ENCODE data around the gene TSPYL4. TPM values are rescaled to one million over a fixed set of nuclear protein-coding genes. Genes with fewer than 3 reads are reported as not detected.

The TSPYL4 gene
- total RNA-seq, 1 donor from 2014 or later = 30.5 TPM

GRCh38 chr6:116208056-116208785 lies 45.7 kb downstream of the TSPYL4 start:
- intact Hi-C loops (cut with micrococcal nuclease) = no loop called here
- Histone ChIP-seq H3K27ac (replicated peaks) (no peak overlapping the region), H3K36me3 (no peaks in the 10 kb centered on the region), H3K9me3 (replicated peaks) (no peaks in the 10 kb centered on the region), H3K27me3 (ENCODE audit: low read depth) (no peaks in the 10 kb centered on the region), H3K4me1 (peaks cover 19% of the 10 kb centered on the region), H3K4me3 (no peak overlapping the region)
- no peak for TF ChIP-seq CTCF (IDR thresholded peaks at IDR 0.05; ENCODE audit: borderline replicate concordance)
- no peak for DNase-seq

GRCh38 chr6:116206231-116206903 lies 47.5 kb downstream of the TSPYL4 start:
- intact Hi-C loops (cut with micrococcal nuclease) = no loop called here
- no peaks in the 10 kb centered on the region for H3K9me3 ChIP-seq (replicated peaks)
- peaks cover 34% of the 10 kb centered on the region for H3K4me1 ChIP-seq
- no peaks in the 10 kb centered on the region for H3K36me3 ChIP-seq
- no peak for TF ChIP-seq CTCF (IDR thresholded peaks at IDR 0.05; ENCODE audit: borderline replicate concordance)
- H3K27me3 ChIP-seq (ENCODE audit: low read depth) = no peaks in the 10 kb centered on the region
- DNase-seq = no peak
- H3K27ac ChIP-seq (replicated peaks) = no peak overlapping the region
- H3K4me3 ChIP-seq = no peak overlapping the region

GRCh38 chr6:116205281-116205680 lies 48.6 kb downstream of the TSPYL4 start:
- TF ChIP-seq CTCF (IDR thresholded peaks at IDR 0.05; ENCODE audit: borderline replicate concordance) = no peak
- intact Hi-C loops (cut with micrococcal nuclease) = no loop called here
- Histone ChIP-seq H3K36me3 (no peaks in the 10 kb centered on the region), H3K27me3 (ENCODE audit: low read depth) (no peaks in the 10 kb centered on the region), H3K27ac (replicated peaks) (no peak overlapping the region), H3K4me1 (peaks cover 28% of the 10 kb centered on the region), H3K9me3 (replicated peaks) (no peaks in the 10 kb centered on the region), H3K4me3 (no peak overlapping the region)
- DNase-seq = no peak

- H3K27ac ChIP-seq (replicated peaks) = no peak overlapping the region
- H3K36me3 ChIP-seq = no peaks in the 10 kb centered on the region
- no peak for TF ChIP-seq CTCF (IDR thresholded peaks at IDR 0.05; ENCODE audit: borderline replicate concordance)
- no peaks in the 10 kb centered on the region for H3K9me3 ChIP-seq (replicated peaks)
- intact Hi-C loops (cut with micrococcal nuclease) = no loop called here
- H3K4me1 ChIP-seq = peaks cover 32% of the 10 kb centered on the region
- H3K4me3 ChIP-seq = no peak overlapping the region
- no peak for DNase-seq
- H3K27me3 ChIP-seq (ENCODE audit: low read depth) = no peaks in the 10 kb centered on the region
Observed at GRCh38 chr6:116201538-116201937, 52.3 kb downstream of the TSPYL4 start.

- Histone ChIP-seq H3K27ac (replicated peaks) (no peak overlapping the region), H3K9me3 (replicated peaks) (no peaks in the 10 kb centered on the region), H3K4me3 (no peak overlapping the region), H3K27me3 (ENCODE audit: low read depth) (no peaks in the 10 kb centered on the region), H3K4me1 (peaks cover 29% of the 10 kb centered on the region), H3K36me3 (no peaks in the 10 kb centered on the region)
- intact Hi-C loops (cut with micrococcal nuclease) = no loop called here
- no peak for DNase-seq
- TF ChIP-seq CTCF (IDR thresholded peaks at IDR 0.05; ENCODE audit: borderline replicate concordance) = no peak
Observed at GRCh38 chr6:116200619-116201249, 53.1 kb downstream of the TSPYL4 start.

Other genes with a start within 250 kb of the TSPYL4 start
- 11.2 TPM for gene FRK, start 193.2 kb downstream of the TSPYL4 start, total RNA-seq
- 64.3 TPM for gene NT5DC1, start 153.2 kb downstream of the TSPYL4 start, total RNA-seq
- 0.05 TPM for gene COL10A1, start 127.9 kb downstream of the TSPYL4 start, total RNA-seq
- 89.5 TPM for gene TSPYL1, start 25.9 kb upstream of the TSPYL4 start, total RNA-seq
- gene DSE, start 116.9 kb upstream of the TSPYL4 start, total RNA-seq = 14.0 TPM
- gene CALHM6, start 207.3 kb upstream of the TSPYL4 start, total RNA-seq = 1.7 TPM